Mucosa of gallbladder (tissue), 1 donor: ENCODE results near the gene RAB11FIP4. TPM values are rescaled to one million over a fixed set of nuclear protein-coding genes. Genes with fewer than 3 reads are reported as not detected.

Source experiments
- DNase-seq: peaks from one replicate; pipeline ENCODE4 v3.0.0-alpha.2; 2020; ENCODE audit warnings: low spot score
- total RNA-seq: library from RNA; stranded (reverse); gene quantifications from one replicate; pipeline ENCODE4 v1.2.1, GENCODE V29; 2021
- donor health status: DM: no; HTN: no; CAD: no.

RAB11FIP4 gene
- total RNA-seq, 1 donor from 2014 or later = 37.6 TPM

DNA sequence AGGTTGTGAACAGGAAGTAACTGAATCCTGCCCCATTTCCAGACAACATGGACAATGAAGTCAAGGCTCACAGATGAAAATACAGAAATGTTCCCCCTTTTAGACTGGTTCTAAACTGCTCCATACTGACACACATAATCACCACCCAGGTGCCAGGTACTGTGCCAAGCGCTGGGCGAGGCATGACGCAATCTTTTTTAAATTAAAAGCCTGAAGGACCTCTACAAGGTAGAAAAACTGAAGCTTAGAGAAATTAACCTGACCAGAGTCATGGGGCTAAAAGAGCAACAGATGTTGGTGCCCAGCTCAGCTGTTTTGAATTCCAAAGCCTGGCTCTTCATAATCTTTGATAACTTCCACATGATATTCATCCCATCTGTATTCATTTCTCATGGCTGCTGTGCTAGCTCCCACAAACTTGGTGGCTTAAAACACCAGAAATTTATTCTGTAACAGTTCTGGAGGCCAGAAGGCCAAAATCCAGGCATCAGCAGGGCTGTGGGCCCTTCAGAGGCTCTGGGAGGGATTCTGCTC lies 4.9 kb upstream of the RAB11FIP4 start:
- DNase-seq = no peak

DNA sequence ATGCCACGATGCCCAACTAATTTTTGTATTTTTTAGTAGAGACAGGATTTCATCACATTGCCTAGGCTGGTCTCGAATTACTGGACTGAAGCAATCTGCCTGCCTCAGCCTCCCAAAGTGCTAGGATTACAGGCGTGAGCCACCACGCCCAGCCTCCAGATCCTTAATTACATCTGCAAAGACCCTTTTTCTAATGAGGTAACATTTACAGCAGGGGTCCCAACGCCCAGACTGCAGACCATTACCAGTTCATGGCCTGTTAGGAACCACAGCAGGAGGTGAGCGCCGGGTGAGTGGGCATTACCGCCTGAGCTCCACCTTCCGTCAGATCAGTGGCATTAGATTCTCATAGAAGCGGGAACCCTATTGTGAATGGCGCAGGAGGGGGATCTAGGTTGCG lies 4.0 kb upstream of the RAB11FIP4 start:
- DNase-seq = no peak

DNA sequence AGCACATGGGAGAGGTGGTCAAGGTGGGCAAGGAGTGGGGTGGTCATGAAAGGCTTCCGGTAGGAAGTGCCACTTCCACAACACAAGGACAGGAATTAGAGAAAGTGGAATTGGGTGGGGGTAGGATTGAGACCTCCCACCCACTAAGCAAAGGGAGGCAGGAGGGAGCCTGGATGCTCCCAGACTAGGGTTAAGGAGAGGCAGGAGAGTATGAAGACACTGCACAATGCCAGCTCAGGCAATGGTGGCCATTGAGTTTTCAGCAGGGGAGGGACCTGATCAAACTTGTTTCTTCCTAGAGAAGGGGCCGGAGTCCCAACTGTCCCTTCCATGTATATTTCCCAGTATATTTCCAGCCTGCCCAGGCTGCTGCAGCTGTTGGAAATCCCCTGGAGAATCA lies 3.1 kb upstream of the RAB11FIP4 start:
- no peak for DNase-seq

DNA sequence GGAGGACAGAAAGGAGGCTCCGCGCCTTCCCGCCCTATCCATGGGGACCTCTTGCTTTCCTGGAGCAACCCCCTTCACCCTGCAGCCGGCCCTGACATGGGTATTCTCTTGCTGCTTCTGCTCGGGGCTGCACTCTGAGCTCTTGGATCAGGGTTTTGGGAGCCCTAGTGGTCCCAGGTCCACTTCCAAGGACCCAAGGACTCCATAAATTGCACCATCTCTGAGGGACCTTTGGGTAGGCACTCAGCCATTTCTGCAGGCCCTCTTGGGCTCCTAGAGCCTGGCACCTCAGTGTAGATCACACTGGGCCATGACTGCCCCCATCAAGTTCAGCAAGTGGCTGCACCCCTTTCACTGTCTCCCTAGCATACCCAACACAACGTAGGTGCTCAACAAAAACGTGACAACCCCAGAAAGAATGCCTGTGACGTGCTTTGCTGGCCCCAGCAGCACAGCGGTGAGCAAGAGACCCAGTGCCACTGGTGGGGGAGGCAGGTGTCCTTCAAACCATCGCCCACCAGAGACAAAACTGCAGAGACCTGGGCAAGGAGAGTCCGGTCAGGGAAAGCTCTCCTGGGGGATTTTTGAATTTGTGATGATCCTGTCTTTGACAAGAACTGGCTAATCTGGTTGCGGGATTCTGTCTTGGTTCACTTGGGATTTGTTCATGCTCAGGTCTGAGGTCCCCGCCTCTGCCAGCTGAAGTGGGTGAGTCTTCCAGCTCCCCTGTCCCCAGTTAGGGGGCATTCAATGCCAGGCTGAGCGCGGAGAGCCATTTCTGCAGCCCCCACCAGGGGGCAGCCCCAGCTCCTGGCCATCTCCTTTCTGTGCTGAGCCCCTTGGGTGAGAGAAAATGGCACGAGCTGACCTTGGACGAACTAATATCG lies 2.5 kb upstream of the RAB11FIP4 start:
- DNase-seq = no peak

DNA sequence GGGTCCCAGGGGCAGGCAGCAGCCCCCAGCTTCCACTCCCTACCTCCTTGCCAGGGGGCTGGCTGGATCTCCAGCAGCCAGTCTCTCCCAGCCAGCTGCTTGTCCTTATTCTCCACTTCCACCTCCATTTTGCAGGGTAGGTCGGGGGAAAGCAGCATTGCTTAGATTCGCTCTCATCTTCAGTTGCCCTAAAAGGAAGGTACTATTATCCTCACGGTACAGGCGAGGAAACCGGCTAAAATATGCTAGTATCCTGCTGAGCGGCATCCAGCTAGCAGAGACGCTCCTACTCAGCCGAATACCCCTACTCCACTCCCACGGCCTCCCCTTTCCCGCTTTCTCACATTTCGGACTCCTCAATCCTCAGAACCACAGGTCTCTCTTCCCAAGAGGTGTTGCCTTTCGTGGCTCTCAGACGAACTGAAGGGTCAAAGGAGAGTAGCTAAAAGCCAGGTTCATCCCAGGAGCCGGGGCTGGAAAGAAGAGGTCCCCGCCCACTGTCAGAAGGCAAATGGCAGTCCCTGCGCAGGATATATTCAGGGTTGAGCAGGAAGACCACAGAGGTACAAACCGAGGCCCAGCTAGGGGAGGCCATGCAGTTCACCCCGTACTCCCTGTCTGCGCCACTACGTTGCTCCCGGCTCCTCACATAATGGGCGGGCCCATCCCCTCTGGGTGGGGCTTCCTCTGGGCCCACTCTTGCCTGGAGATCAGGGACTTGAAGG lies 1.7 kb upstream of the RAB11FIP4 start:
- DNase-seq = no peak

DNA sequence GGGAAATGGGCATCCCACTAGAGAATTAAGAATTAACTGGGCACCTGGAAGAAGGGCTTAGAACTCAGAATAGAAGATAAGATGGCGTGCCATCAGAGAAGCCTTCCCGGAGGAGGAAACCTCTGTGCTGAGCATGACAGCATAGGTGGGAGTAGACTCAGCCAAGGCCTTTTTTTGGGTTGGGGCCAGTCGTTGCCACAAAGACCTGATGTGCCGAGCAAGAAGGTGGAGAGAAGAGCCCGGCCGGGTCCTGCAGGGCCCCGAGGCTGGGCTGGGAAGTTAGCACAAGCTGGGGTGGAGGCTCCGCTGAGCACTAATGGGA lies 1.1 kb upstream of the RAB11FIP4 start:
- no peak for DNase-seq

DNA sequence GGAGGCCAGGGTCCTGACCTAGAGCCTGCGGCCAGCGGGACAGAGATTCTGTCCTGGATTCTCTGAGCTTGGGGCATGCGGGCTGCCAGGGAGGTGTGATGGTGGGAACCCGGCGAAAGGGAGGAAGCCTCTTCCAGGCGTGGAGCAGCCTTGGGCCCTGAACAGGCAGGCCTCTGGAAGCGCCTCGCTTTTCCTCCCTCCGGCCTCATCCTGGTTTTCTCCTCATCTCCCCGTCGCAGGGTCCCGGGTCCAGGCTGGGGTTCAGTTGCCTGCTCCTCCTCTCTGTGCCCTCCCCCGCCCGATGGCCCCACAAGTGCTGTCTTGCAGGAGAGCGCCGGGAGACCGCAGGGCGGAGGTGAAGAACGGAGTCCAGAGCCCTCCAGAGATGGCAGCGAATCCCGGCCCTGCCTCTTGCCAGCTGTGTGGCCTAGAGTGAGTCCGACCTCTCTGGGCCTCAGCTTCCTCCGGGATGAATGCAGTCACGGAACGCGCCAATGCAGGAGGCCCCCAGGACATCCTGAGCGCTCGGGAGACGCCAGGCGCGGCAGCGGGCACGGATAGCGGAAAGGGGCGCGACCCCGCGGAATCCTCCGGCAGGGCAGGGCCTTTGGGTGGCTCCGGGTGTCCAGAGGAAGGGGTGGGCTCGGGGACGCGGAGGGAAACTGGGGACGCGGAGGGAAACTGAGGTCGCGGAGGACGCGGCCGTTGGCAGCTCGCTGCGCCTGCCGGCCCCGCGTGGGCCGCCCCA lies 553 bp upstream of the RAB11FIP4 start:
- no peak for DNase-seq

DNA sequence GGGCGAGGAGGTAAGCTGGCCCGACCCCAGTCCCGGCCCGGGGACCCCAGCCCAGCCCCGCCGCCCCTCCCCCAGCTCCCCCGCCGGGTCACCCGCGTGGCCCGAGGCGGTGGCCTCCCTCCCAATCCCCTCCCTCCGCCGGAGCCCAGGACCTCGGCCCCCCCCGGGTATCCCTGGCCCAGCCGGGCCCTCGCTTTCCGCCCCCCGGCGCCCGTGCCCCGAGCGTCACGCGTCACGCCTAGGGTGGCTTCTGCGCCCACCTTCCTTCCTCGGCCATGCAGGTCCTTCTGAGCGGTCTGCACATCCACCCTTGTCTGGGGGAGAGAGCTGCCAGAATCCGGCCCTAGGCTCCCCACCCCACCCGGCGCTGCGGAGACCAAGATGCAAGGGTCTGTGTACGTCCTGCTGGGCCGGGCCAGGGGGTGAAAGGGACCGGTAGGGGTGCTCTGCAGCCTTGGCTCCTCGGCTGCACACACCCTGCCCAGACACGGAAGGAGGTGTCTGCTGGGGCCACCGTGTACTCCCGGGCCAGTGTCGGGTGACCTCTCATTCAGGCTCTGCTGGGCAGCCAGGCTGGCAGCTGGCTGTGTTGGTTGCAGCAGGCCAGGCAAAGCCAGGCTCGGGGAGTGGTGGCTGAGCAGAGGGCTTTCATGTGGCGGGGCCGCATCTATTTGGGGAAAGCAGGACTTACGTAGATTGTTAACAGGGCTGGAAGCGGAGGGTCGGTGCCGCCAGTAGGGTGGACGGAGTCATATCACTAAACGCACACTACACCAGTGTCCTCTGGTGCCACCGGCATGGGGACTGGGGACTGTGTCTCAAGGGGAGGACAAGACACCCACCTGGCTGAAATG lies 754 bp downstream of the RAB11FIP4 start:
- DNase-seq = no peak

DNA sequence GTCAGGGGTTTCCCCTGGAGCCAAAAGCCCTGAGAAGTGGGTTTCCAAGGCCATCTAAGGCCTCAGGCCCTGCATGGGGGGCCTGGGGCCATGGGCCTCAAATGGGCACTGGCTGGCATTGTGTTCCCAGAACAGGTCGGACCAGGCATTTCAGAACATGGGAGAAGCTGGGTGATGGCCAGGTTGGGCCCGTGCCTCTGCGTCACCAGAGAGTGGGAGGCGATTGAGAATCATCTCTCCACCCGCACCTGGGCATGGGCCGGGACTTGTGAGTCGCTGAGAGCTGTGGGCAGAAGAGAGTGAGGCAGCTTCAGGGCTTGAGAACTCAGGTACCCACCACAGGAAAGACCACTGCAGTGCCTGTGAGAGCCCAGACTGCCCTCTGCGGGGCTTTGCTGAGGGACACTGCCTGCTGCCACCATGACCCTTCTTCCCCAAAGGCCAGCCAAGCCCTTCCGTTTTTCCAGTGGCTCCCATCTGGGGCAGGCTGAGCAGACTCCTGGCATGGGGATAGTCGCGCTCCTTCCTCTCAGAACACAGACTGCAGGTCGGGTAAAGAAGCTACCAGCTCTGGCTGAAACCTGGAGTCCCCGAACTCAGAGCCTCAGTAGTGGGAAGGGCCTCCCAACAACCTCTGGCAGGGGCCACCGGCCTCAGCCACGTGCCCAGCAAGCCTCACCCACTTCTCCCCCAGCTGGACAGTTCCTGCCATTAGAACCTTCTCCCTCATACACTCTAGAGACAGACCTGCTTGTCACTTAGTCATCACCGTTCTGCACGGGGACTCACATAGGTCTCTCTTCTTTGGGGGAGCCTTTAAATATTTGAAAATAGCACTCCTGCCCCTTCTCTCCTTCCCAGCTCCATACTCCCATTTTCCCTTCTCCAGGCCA lies 1.6 kb downstream of the RAB11FIP4 start:
- DNase-seq = no peak

DNA sequence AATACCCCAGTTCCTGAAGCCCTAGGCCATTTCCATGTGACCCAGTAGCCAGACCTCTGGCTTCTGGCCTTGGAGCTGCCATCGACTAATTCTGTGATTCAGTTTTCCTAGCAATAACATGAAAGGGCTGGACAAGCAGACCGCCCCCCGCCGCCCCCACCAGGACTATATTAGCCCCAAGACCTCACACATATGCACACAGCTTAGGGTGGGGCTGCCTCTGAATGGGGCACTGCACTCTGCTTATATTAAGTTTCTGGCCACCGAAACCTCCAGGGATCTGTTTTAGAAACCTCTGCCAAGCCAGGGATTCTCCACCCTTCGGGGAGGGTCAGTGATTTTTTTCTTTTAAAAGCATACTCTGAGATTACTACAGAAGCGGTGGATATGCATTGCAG lies 2.3 kb downstream of the RAB11FIP4 start:
- no peak for DNase-seq

DNA sequence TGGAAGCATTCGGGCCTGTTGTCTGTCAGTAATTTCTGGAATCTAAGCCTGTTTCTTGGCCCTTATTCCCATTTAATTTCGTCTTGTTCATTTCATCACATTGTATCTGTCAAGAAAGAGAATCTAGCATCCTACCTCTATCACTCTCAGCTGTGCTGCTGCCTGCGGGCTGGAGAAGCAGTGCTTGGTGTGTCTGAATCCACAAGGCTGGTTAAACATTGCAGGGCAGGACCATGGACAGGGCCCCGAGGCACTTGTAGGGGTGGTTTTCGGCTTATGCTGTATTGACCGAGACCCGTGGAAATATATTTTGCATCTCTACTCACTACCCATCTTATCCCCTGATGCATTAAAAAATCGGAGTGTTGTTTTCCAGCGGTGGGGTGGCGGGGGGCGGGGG lies 3.1 kb downstream of the RAB11FIP4 start:
- DNase-seq = peak; percentile 70

DNA sequence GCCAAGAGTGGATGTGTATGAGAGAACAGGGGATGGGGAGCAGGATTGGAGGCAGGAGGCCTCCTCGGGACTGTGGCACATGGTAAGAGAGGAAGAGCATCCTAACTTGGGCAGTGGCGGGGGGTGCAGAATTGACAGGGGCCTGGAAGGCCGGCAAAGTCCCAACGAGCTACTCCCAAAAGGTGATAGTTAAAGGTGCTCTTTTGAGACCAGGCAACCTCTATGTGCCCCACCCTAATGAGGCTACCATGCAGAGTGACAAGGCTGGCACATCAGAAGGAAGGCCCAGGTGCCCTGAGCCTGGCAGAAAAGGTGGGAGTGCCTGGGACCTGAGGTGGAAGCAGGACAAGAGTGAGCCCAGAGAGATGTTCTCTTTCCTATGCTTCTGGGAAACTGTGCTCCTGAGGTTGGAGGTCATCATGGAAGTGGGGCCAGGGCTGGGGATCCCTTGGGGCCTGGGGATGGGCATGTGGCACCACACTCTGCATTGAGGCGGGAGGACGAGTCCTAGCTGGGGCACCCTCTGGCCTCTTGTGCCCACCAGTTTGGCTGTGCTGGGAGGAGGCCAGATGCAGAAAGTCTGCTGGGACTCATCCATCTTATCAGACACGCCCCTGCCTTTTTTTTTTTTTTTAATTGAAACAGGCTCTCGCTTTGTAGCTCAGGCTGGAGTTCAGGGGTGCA lies 5.9 kb downstream of the RAB11FIP4 start:
- no peak for DNase-seq

DNA sequence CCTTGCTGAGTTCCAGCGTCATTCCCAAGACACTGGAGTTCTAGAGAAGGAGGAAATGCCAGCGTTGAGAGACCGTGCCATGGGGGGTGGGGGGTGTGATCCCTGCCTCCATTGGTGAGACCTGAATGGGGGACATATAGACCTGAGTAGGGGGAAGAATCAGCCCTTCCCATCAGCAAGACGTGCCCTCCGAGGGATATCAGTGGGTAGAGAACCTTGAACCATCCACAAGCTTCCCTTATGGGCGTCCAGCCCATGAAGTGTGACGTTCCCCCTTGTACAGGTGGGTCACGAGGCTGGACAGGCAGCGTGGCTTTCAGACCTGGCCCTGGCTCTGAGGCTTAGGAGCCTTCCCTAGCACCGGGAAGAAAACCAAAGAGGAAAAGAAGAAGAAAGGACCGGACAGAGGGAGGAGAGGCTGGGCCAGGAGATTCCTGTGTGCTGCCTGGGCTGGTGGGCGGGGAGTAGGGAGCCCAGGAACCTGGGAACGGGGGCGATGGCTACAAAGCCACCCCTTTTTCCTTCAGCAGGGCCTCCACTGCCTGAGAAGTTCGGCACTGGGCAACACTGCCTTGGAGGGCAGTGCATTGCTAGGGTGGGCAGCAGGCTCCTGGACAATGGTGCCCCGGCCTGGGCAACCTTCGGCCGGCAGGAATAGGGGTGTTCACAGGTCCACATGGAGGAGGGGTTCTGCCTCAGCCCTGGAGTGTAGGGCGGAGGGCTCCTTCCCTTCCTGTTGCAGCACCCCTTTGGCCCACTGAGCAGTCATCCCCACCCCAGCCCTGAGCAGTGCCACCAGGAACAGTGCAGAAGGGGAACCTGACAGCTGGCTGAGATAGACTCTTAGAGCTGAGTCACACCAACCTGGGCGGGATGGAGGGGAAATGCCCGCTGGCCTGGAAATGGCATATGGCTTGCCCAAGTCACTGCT lies 7.2 kb downstream of the RAB11FIP4 start:
- DNase-seq = no peak

DNA sequence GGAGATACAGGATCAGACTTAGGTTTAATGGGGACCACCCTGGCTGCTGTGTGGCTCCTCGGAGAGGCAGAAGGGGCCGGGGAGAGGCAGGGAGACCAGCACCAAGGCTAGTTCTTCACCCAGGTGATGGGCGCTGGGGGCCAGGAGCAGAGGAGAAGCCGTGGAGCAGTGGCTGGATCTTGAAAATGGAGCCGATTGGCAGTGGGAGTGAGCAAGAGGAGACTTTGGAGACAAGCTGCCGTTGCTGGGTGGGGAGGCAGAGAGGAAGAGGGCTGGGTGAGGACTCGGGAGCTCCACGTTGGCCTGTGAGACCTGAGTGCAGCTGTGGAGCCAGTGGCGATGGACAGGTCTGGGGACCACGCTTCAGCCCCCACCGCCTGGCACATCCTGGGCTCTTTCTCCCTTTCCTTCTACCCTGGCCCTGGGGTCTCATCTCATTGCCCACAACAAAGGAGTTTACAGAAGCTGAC lies 9.0 kb downstream of the RAB11FIP4 start:
- DNase-seq = no peak

DNA sequence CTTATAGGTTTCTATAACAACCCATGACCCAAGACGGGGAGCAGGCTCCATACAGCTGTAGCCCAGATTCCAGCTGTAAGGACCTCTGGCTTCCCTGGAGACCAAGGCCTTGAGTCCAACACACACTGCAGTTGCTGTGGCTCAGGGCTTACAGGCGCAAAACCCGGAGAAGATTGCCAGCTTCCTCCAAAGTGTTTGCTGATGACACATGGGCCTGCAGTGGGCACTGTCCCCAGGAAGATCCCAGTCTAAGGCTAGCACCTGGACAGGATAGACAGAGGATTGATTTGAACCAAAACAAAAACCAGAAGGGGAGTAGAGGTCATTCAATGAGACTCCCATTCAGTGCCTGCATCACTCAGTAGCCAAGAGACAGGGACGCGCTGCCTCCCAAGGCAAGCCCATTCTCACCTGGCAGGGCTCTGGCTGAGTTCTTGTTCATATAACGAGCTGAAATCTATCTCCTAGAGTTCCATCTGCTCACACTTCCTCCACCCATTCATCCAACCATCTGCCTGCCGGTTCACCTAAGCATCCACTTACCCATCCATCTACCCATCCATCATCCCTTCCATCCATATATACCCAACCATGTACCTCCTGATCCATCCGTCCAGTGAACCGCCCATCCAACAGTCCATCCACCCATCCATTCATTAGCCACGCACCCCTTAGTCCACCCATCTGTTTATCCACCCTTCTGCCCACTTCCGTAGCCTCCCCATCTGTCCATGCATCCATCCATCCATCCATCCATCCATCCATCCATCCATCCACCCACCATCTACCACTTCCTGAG lies 10.2 kb downstream of the RAB11FIP4 start:
- DNase-seq = no peak

DNA sequence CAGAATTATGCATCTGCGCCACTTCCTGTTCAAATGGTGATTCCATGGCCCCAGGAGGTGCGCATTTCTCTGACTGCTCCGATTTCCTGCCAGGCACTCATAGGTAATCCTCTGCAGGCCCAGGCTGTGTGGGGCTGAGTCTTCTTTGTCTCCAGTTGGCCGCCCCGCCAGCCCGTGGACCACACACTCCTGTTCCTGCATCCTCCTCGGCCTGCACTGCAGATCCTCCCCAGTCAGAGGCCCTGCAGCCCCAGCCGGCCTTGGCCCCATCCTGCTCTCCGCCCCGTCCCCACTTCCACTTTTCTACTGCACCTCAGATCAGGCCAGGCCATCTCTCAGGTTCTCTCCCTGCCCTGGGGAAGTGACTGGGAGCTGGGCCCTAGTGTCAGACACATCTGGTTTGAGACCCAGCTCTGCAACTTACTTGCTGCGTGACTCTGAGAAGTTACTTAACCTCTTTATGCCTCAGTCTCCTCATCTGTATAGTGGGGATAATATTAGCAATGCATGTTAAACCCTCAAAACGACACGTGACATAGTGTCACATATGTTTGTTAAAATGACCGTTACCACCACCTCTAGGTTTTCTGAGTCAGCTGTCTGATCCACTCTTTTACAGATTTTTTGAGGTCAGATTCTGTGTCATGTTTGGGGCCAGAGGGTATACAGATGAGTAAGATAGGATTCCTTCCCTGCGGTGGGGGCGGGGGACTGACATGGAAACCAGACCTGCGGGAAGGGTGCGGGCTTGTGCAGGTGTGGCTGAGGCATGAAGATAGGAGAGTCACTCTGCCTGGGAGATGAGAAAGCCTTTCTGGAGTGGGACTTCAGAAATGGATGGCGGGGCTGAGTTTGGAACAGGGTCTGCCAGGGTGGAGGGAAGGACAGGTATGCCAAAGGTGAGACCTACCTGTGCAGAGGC lies 12.8 kb downstream of the RAB11FIP4 start:
- no peak for DNase-seq
